Tibial nerve (tissue), 4 donors: ENCODE data around the gene SMIM32. TPM values are rescaled to one million over a fixed set of nuclear protein-coding genes. Genes with fewer than 3 reads are reported as not detected.

Source experiments
- DNase-seq, 2 donors: peaks; one replicate each; pipeline ENCODE4 v3.0.0-alpha.2; 2019; ENCODE audit warnings: low spot score in 2 of 2
- H3K27ac ChIP-seq, 4 donors: fragments of 200-600 bp; sonication (generic) in 3 of 4; one replicate each; pipeline ENCODE4 v1.5.1; 2017 to 2019; ENCODE audit warnings: mild to moderate bottlenecking in 1 of 4
- H3K27me3 ChIP-seq, 2 donors: fragments of 200-600 bp; sonication (generic) in 1 of 2; one replicate each; pipeline versions ENCODE4 v1.5.1 to v1.6.0; 2017 to 2019
- H3K36me3 ChIP-seq, 3 donors: fragments of 200-600 bp; sonication (generic); one replicate each; pipeline ENCODE4 v1.5.1; 2018 to 2019
- H3K4me1 ChIP-seq, 4 donors: fragments of 200-600 bp; sonication (generic) in 3 of 4; one replicate each; pipeline ENCODE4 v1.5.1; 2017 to 2019
- H3K4me3 ChIP-seq, 4 donors: fragments of 200-600 bp; sonication (generic) in 3 of 4; one replicate each; pipeline ENCODE4 v1.5.1; 2017 to 2019; ENCODE audit warnings: mild to moderate bottlenecking in 1 of 4, moderate library complexity in 1 of 4
- H3K9me3 ChIP-seq, 4 donors: fragments of 200-600 bp; sonication (generic) in 3 of 4; one replicate each; pipeline ENCODE4 v1.5.1; 2017 to 2019
- CTCF ChIP-seq, 5 experiments: fragments of 200-600 bp in 3 of 5; fragments of 450-650 bp in 2 of 5; sonication (generic) in 3 of 5; IDR thresholded peaks; one replicate each; pipeline ENCODE4 v1.5.1; 2016 to 2019; ENCODE audit warnings: antibody characterized with exemption in 5 of 5, mild to moderate bottlenecking in 3 of 5, moderate library complexity in 2 of 5
- EP300 ChIP-seq, 2 donors: sonication (generic); formaldehyde crosslinking; IDR thresholded peaks; one replicate each; pipeline ENCODE4 v1.6.1; 2017; ENCODE audit warnings: antibody characterized with exemption in 2 of 2, mild to moderate bottlenecking in 1 of 2
- POLR2A ChIP-seq, 2 donors: fragments of 450-650 bp; IDR thresholded peaks; one replicate each; pipeline ENCODE4 v1.6.1; 2017; ENCODE audit warnings: antibody characterized with exemption in 2 of 2, mild to moderate bottlenecking in 2 of 2, moderate library complexity in 2 of 2
- WGBS, 2 donors: methylation state at CpG; one replicate each; pipeline ENCODE4 v1.1.5; 2018; 5-methylcytosine and 5-hydroxymethylcytosine counted together
- total RNA-seq, 4 donors: library from RNA; depleted of rRNA; stranded (reverse); fragments of >200 nt; gene quantifications; one replicate each; pipeline ENCODE4 v1.1.0, GENCODE V29; 2016

The SMIM32 gene
- total RNA-seq, 4 donors from 2014 or later = not detected

- no peak for DNase-seq
- Histone ChIP-seq H3K36me3 (peaks cover 0 to 41% (median 0%) of the 10 kb centered on the region in 3 donors), H3K27ac (no peak overlapping the region), H3K9me3 (no peaks in the 10 kb centered on the region), H3K27me3 (peaks cover 0 to 32% of the 10 kb centered on the region in 2 donors), H3K4me1 (peaks cover 0 to 28% (median 16%) of the 10 kb centered on the region in 4 donors), H3K4me3 (no peak overlapping the region)
- TF ChIP-seq POLR2A (IDR thresholded peaks at IDR 0.05) (no peak), EP300 (IDR thresholded peaks at IDR 0.05) (no peak), CTCF (IDR thresholded peaks at IDR 0.05) (no peak)
- 92% methylated on average over 7 of the region's 7 CpGs for WGBS, 2 donors
Observed at GRCh38 chr5:136188859-136189258, 4.1 kb downstream of the SMIM32 start.

GRCh38 chr5:136186796-136187195, 6.2 kb downstream of the SMIM32 start:
- Histone ChIP-seq H3K4me3 (no peak overlapping the region), H3K9me3 (no peaks in the 10 kb centered on the region), H3K36me3 (peaks cover 0 to 41% (median 0%) of the 10 kb centered on the region in 3 donors), H3K27ac (no peak overlapping the region), H3K27me3 (peaks cover 0 to 11% of the 10 kb centered on the region in 2 donors), H3K4me1 (peaks cover 0 to 10% (median 2%) of the 10 kb centered on the region in 4 donors)
- DNase-seq = no peak
- WGBS, 2 donors = 80 to 83% methylated on average over 2 of the region's 2 CpGs
- TF ChIP-seq POLR2A (IDR thresholded peaks at IDR 0.05) (no peak), CTCF (IDR thresholded peaks at IDR 0.05) (no peak), EP300 (IDR thresholded peaks at IDR 0.05) (no peak)

- TF ChIP-seq EP300 (IDR thresholded peaks at IDR 0.05) = no peak
- no peak for TF ChIP-seq CTCF (IDR thresholded peaks at IDR 0.05)
- no peak for TF ChIP-seq POLR2A (IDR thresholded peaks at IDR 0.05)
- peaks cover 0 to 4% of the 10 kb centered on the region in 2 donors for H3K27me3 ChIP-seq
- no peak overlapping the region for H3K27ac ChIP-seq
- peaks cover 0 to 3% (median 0%) of the 10 kb centered on the region in 4 donors for H3K4me1 ChIP-seq
- H3K4me3 ChIP-seq = no peak overlapping the region
- WGBS, 2 donors = 86 to 91% methylated on average over 5 of the region's 5 CpGs
- H3K36me3 ChIP-seq = peaks cover 0 to 41% (median 0%) of the 10 kb centered on the region in 3 donors
- no peak for DNase-seq
- H3K9me3 ChIP-seq = no peaks in the 10 kb centered on the region
Observed at GRCh38 chr5:136185974-136186665, 6.8 kb downstream of the SMIM32 start.

- H3K27me3 ChIP-seq = no peaks in the 10 kb centered on the region
- TF ChIP-seq POLR2A (IDR thresholded peaks at IDR 0.05) = no peak
- no peak for TF ChIP-seq CTCF (IDR thresholded peaks at IDR 0.05)
- TF ChIP-seq EP300 (IDR thresholded peaks at IDR 0.05) = no peak
- DNase-seq = no peak
- H3K27ac ChIP-seq = no peak overlapping the region
- H3K36me3 ChIP-seq = peaks cover 0 to 39% (median 0%) of the 10 kb centered on the region in 3 donors
- 83 to 92% methylated on average over 1 of the region's 1 CpG for WGBS, 2 donors
- H3K4me1 ChIP-seq = no peaks in the 10 kb centered on the region
- no peaks in the 10 kb centered on the region for H3K9me3 ChIP-seq
- H3K4me3 ChIP-seq = no peak overlapping the region
Observed at GRCh38 chr5:136182618-136183017, 10.3 kb downstream of the SMIM32 start.

- Histone ChIP-seq H3K27ac (no peak overlapping the region), H3K36me3 (peaks cover 0 to 74% (median 8%) of the 10 kb centered on the region in 3 donors), H3K4me1 (no peaks in the 10 kb centered on the region), H3K4me3 (no peak overlapping the region), H3K27me3 (no peaks in the 10 kb centered on the region), H3K9me3 (no peaks in the 10 kb centered on the region)
- TF ChIP-seq POLR2A (IDR thresholded peaks at IDR 0.05) (no peak), CTCF (IDR thresholded peaks at IDR 0.05) (peak; percentile 17 to 53 (median 43)), EP300 (IDR thresholded peaks at IDR 0.05) (no peak)
- DNase-seq = no peak
- 93 to 98% methylated on average over 2 of the region's 2 CpGs for WGBS, 2 donors
Observed at GRCh38 chr5:136174021-136174659, 18.8 kb downstream of the SMIM32 start.
